Peyer's patch (tissue), 4 donors: ENCODE data around the gene PRPS2.

Experiments used
- CTCF ChIP-seq, 6 experiments: fragments of 450-650 bp in 4 of 6; fragments of 200-600 bp in 2 of 6; sonication (generic) in 1 of 6; IDR thresholded peaks; one replicate each; pipeline ENCODE4 v1.5.1; 2017 to 2019; ENCODE audit warnings: antibody characterized with exemption in 6 of 6, mild to moderate bottlenecking in 3 of 6, moderate library complexity in 1 of 6
- POLR2A ChIP-seq, 2 donors: fragments of 450-650 bp; IDR thresholded peaks; one replicate each; pipeline ENCODE4 v1.5.1; 2017; ENCODE audit warnings: antibody characterized with exemption in 2 of 2, mild to moderate bottlenecking in 2 of 2, moderate library complexity in 2 of 2

- TF ChIP-seq CTCF (IDR thresholded peaks at IDR 0.05), result no peak
- no peak for TF ChIP-seq POLR2A (IDR thresholded peaks at IDR 0.05)
Observed at GRCh38 chrX:12804655-12805054, 13.4 kb downstream of the PRPS2 start.
